Measurements from ENCODE around the gene CAMKMT.
A peak's percentile ranks its signal among the peaks of the same experiment; 100 is the strongest.

Gene CAMKMT

GRCh38 chr2:44656460-44656859 lies 294.7 kb downstream of the CAMKMT start:
- DNase-seq = no peak

- DNase-seq = no peak
Observed at GRCh38 chr2:44663471-44664073, 301.8 kb downstream of the CAMKMT start.

DNA sequence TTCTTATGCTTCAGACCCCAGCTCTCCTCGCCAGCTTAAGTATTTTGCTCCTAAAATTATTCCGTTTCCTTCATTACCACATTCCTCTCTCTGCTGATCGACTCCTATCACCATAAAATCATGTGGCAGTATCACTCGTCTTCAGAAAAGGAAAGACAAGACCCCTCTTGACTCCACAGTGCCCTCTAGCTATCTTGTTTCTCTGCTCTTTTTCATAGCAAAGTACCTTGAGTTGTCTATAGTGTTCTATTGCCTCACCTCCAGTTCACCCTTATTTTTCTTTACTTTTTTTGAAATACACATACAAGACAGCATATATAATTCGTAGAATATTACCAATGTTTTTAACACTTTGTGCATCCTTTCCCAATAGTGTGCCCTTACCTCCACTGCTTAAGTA lies 306.6 kb downstream of the CAMKMT start:
- DNase-seq = peak in 1 of 5 experiments; percentile 23

GRCh38 chr2:44671276-44671675 lies 309.5 kb downstream of the CAMKMT start:
- DNase-seq = no peak

DNA sequence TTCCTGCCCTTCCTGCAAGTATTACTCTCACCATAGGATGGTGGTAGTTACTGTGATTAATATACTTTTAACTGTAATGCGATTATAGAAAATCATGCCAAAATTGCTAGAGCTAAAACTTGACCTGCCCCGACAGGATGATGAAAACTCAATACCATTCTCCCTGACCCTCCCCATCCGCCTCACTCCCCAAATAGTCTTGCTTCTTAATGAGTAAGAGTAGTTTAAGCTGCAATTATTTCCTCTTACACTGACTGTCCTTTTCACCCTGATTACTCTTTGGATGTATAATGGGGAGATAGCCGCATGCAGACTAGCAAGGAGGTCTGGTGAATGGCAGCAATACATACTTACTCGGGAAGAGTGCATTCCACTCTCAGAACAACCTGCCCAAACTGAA lies 310.2 kb downstream of the CAMKMT start:
- no peak for DNase-seq

- no peak for DNase-seq
Observed at GRCh38 chr2:44672431-44672830, 310.7 kb downstream of the CAMKMT start.

DNA sequence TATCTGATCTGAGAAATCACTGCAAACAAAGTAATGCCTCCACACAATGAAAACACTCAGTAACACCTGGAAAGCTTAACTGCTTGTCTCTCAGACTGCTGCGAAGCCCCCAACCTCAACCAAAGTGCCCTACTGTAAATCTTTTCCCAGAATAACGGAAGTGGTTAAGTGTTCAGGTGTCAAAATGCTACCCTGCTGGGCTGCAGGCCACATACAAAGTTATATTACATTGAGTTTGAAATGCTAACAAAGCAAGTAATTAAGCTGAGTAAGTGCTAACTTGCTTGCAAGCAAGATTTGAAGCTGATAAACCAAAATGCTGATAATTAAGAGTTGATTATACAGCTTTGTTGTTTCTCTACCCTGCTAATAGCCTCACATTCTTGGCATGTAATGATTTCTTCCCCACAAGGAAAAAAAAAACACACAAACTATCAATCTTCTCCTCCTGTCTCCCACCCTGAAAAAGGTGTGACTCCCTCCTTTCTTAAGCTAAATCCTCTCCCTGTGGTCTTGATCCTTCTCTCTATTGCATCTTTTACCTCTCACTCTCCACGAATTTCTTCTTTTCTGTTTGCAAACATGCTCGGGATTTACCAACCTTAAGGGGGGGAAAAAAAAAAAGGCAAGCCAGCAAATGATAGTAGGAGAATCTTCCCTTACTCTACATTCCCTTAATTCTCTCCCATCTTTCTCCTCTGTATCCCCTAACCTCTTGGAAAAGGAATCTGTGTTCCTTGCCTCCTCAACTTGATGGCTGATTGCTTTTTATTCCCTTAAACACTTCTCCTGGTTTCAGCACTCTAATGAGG lies 312.9 kb downstream of the CAMKMT start:
- peak in 1 of 5 experiments; percentile 88 for DNase-seq

DNA sequence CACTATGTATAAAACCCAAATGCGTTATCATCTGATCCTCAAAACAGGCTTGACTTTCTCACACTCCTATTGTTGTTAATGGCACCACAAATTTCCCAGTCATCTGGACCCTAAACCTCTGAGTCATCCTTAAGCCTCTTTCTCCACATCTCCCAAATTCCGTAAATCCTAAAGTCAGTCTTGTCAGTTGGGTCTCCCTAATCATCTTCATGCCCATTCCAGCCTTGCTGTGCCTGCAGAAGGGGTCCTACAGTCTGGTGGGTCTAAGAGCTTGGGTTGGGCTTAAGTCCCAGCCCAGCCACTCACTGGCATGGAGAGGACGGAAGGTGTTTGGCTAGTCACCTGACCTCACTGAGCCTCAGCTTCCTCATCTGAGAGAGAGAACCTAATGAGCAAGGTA lies 314.6 kb downstream of the CAMKMT start:
- DNase-seq = no peak

DNA sequence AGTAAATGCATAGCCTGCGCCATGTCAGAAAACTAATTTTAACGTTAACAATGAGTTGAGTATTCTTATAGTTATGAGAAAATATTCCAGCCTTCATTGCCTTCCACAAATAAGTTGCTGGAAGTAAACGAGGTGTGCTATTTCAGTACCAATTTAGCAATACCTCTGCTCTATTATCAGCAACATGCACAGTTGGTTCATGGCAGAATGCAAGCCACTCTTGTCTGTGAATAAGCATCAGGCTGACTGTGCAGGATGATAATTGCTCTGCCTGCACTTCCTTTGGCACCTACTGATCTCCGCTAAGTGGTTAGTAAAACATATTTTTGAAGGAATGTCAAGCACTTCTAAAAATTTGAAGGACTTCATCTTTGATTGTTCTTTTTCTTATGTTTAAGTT lies 317.8 kb downstream of the CAMKMT start:
- DNase-seq = no peak

GRCh38 chr2:44679990-44680389 lies 318.2 kb downstream of the CAMKMT start:
- no peak for DNase-seq

GRCh38 chr2:44680424-44680971 lies 318.8 kb downstream of the CAMKMT start:
- no peak for DNase-seq

GRCh38 chr2:44680983-44681531 lies 319.3 kb downstream of the CAMKMT start:
- no peak for DNase-seq

DNA sequence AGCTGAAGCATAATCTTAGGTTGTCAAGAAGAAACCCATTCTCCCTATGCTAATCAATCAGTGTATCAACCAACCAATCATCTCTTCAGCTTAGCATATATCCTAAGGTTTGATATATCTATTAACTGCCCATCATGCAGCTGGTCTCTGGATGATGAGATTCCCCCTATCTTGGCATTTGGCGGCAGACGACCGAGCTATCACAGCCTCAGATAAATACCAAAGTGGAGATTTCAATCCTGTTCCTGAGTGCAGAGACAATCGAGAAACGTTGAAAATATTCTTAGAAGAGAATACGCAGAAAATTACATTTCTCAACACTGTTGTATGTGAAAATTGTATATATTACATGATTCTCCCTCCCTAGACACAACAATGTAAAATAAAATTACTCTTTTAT lies 320.7 kb downstream of the CAMKMT start:
- DNase-seq = no peak

DNA sequence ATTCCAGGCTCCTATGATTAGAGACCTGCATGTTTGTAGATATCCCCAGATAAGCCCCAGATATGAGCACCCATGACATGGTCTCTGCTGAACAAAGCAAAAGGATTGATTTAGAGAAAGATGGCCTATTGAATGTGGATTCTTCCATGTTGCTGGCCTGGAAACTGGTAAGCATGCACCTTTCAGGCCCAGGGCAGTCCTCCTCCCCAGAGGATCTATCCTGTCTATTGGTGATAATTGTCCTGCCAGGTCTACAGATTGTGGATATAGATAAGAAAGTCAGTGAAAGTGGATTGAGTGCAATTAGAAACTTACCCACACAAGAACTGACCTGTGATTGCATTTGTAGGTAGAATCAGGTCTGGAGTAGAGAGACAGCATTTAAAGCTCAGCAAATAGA lies 322.8 kb downstream of the CAMKMT start:
- no peak for DNase-seq

DNA sequence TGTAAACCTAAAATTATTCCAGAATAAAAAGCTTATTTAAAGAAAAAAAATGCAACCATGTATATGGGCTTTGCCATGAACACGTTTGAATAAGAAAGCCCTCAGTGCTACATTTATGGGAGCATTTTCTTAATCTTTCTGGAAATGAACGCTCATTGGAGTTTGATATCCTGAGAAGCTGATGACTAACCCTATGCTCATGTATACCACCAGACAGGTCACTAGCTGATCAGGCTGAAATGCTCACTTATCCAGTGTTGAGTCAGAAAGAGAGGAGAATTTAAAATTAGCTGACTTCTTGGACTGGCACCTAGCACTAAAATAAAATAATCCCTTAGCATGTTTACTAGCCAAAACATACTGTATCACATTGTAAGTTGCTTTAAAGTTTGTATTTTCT lies 324.8 kb downstream of the CAMKMT start:
- DNase-seq = no peak

- no peak for DNase-seq
Observed at GRCh38 chr2:44687686-44688455, 326.1 kb downstream of the CAMKMT start.

DNA sequence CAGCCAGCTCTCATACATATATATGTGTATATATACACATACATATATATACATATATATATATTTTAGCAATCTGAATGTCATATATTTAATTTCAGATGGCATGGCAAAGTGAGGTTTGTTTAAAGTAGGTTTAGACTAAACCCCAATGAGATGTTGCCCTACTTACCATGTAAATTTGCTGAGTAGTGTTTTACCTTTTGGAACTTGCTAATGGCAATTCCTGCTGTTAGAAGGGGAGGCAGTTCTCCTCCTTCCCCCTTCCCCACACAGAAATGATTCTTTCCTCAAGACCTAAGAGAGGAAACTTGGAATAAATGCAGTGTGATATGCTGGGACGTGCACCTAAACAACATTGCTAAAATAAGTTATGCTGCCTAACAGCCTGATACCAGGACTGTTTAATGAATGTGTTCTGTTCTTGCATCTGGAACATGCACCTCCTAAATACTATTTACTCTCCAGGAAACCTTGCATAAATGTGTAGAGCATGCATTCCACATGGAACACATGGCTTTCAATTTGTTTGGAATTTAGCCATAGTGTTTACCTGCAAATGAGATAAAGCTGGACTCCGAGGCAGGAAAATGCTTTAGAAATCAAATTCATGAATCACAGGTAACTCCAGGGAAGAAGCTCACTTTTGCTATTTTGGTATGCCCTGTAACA lies 326.8 kb downstream of the CAMKMT start:
- no peak for DNase-seq

DNA sequence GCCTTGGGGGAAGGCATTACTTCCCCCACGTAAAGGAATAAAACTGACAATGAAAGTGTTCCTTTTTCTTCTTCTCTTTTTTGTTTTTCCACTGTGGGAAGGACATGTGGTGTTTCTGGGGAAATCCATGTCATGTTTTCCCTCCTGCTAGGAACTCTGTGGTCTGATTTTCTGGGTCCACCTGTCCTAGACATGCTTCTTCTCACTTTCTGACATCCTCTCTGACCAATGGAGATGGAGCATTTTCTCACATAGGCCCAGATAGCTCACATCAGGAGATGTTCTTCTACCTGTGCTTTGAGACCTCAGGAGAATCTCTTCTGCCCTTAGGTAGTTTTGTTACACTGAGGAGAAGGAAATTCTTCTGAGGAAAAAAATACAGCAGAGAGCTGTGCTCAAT lies 327.8 kb downstream of the CAMKMT start:
- DNase-seq = no peak

DNA sequence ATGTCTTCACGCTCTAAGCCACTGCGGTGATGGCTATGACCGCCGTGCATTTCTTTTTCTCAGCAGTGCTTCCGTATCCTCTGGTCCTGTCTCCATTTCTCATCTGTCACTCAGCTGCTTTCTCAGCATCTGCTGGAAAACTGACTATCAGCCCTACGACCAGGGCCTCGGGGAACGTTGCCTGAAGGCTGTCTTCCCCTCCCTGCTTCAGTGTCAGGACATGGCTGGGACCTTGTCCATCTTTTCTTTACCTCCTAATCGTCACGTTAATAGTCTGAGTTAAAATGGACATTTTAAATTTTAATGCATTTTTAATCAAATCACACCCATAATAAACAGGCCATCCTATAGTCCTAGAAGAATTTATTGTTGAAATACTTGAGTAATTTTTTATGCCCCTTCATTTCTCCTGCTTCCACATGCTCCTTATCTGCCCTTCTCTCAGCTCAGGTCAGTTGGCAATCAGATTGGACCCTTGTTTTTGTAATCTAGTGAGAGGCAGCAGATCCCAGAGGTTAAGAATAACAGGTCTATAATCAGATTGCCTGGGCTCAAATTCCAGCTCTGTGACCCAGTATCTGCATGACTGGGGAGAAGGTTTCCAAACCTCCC lies 329.5 kb downstream of the CAMKMT start:
- no peak for DNase-seq

GRCh38 chr2:44692821-44693220 lies 331.1 kb downstream of the CAMKMT start:
- no peak for DNase-seq

- no peak for DNase-seq
Observed at GRCh38 chr2:44700824-44701223, 339.1 kb downstream of the CAMKMT start.

- DNase-seq = no peak
Observed at GRCh38 chr2:44705356-44705755, 343.6 kb downstream of the CAMKMT start.
